Raji (cell line): ENCODE data around the gene SAMD11.
A peak's percentile ranks its signal among the peaks of the same experiment; 100 is the strongest.

Experiments
- POLR2A ChIP-seq: IDR thresholded peaks from 2 replicates; pipeline ENCODE4 v1.6.1; 2011; ENCODE audit warnings: low read depth, low read length, control low read depth; ENCODE audit not compliant: insufficient read depth

Gene SAMD11

GRCh38 chr1:960363-961131 is 36.8 kb downstream of the SAMD11 start, which contains the start of gene KLHL17:
Gene KLHL17, plus strand, starts transcription at chr1:960584. Its CDS starts 110 bp downstream, at chr1:960694.
- peak; percentile 64 for TF ChIP-seq POLR2A

GRCh38 chr1:961132-961669 is 37.5 kb downstream of the SAMD11 start:
- no peak for TF ChIP-seq POLR2A

- no peak for TF ChIP-seq POLR2A
These were observed 38.9 kb downstream of the SAMD11 start for GRCh38 chr1:962381-963300.

GRCh38 chr1:963301-963651 is 39.6 kb downstream of the SAMD11 start:
- no peak for TF ChIP-seq POLR2A

- no peak for TF ChIP-seq POLR2A
These were observed 40.2 kb downstream of the SAMD11 start for GRCh38 chr1:963746-964525.

GRCh38 chr1:964691-965525 is 41.2 kb downstream of the SAMD11 start:
- TF ChIP-seq POLR2A, result no peak

- no peak for TF ChIP-seq POLR2A
These were observed 41.9 kb downstream of the SAMD11 start for GRCh38 chr1:965526-966134.

GRCh38 chr1:966135-966703 is 42.5 kb downstream of the SAMD11 start, which contains the start of gene PLEKHN1:
Gene PLEKHN1, plus strand, starts transcription at chr1:966482. Its CDS starts 50 bp downstream, at chr1:966532.
- 0 out of 2 replicates have a peak, but pooled peaks have one; percentile 17 for TF ChIP-seq POLR2A

GRCh38 chr1:966704-967300 is 43.1 kb downstream of the SAMD11 start:
- no peak for TF ChIP-seq POLR2A

- no peak for TF ChIP-seq POLR2A
These were observed 44.0 kb downstream of the SAMD11 start for GRCh38 chr1:967466-968343.

GRCh38 chr1:969260-969855 is 45.6 kb downstream of the SAMD11 start:
- no peak for TF ChIP-seq POLR2A
